ENCODE data around the gene PCDHGB5.

- TF ChIP-seq, protein P1, sequence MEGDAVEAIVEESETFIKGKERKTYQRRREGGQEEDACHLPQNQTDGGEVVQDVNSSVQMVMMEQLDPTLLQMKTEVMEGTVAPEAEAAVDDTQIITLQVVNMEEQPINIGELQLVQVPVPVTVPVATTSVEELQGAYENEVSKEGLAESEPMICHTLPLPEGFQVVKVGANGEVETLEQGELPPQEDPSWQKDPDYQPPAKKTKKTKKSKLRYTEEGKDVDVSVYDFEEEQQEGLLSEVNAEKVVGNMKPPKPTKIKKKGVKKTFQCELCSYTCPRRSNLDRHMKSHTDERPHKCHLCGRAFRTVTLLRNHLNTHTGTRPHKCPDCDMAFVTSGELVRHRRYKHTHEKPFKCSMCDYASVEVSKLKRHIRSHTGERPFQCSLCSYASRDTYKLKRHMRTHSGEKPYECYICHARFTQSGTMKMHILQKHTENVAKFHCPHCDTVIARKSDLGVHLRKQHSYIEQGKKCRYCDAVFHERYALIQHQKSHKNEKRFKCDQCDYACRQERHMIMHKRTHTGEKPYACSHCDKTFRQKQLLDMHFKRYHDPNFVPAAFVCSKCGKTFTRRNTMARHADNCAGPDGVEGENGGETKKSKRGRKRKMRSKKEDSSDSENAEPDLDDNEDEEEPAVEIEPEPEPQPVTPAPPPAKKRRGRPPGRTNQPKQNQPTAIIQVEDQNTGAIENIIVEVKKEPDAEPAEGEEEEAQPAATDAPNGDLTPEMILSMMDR (IDR thresholded peaks at IDR 0.05; ENCODE audit: poor library complexity), result no peak
- TF ChIP-seq EZH2phosphoT487 (IDR thresholded peaks at IDR 0.05; ENCODE audit: low read depth, severe bottlenecking, unreplicated experiment) (no peak), EZH2 (IDR thresholded peaks at IDR 0.05; ENCODE audit: borderline replicate concordance) (no peak)
Observed at GRCh38 chr5:141437221-141437620, 39.5 kb downstream of the PCDHGB5 start.
